T-cell (primary cell): Measurements from ENCODE around the gene NAB1. TPM values are rescaled to one million over a fixed set of nuclear protein-coding genes. Genes with fewer than 3 reads are reported as not detected.

Experiments used
- ATAC-seq, 4 experiments: fragments of 200-7000 bp in 3 of 4; fragments of 150-1000 bp in 1 of 4; cut with Tn5 transposase; replicated peaks in 1 of 4; 1 replicate in 3 of 4; 2 replicates in 1 of 4; pipeline ENCODE4 v1.10.0; 2021; ENCODE audit warnings: moderate library complexity in 3 of 4, mild to moderate bottlenecking in 2 of 4, moderate number of reproducible peaks in 1 of 4
- CTCF ChIA-PET, 2 donors: fragments of 300-600 bp; sonication (Branson Sonifier 250); formaldehyde crosslinking; loops; one replicate each; lab custom pipeline; 2022; ENCODE audit warnings: antibody characterized with exemption in 2 of 2; lab: Charles Lee
- POLR2A ChIA-PET, 2 donors: fragments of 300-600 bp; sonication (Branson Sonifier 250); formaldehyde crosslinking; loops; one replicate each; lab custom pipeline; 2022; ENCODE audit warnings: antibody characterized with exemption in 2 of 2; lab: Charles Lee
- DNase-seq, 35 experiments: peaks; one replicate each; pipeline versions ENCODE4 v3.0.0 to v3.0.0-alpha.2; 2013 to 2023
- H3K27ac ChIP-seq: one replicate; pipeline ENCODE4 v1.5.1; 2013; ENCODE audit warnings: low read length
- H3K27me3 ChIP-seq, 2 experiments: replicated peaks in 1 of 2; 1 replicate in 1 of 2; 2 replicates in 1 of 2; pipeline versions ENCODE4 v1.6.1 to v1.7.0; 2013; ENCODE audit warnings: low read length in 1 of 2, mixed read lengths in 1 of 2; ENCODE audit not compliant: control insufficient read depth in 2 of 2, insufficient read depth in 2 of 2; ENCODE audit errors: extremely low read depth in 1 of 2
- H3K36me3 ChIP-seq, 2 donors: 1 replicate in 1 of 2; 2 replicates in 1 of 2; pipeline versions ENCODE4 v1.6.1 to v1.7.0; 2013; ENCODE audit warnings: low read length in 1 of 2; ENCODE audit not compliant: control insufficient read depth in 2 of 2, insufficient read depth in 1 of 2; ENCODE audit errors: extremely low read depth in 1 of 2
- H3K4me1 ChIP-seq, 2 experiments: 1 replicate in 1 of 2; 2 replicates in 1 of 2; pipeline versions ENCODE4 v1.6.1 to v1.7.0; 2013; ENCODE audit warnings: low read length in 2 of 2, mixed read lengths in 1 of 2; ENCODE audit not compliant: insufficient read depth in 2 of 2, control insufficient read depth in 1 of 2; ENCODE audit errors: extremely low read depth in 1 of 2
- H3K4me3 ChIP-seq, 2 donors: 1 replicate in 1 of 2; 2 replicates in 1 of 2; pipeline versions ENCODE4 v1.5.1 to v1.7.0; 2013; ENCODE audit warnings: mild to moderate bottlenecking in 2 of 2, low read length in 1 of 2, moderate library complexity in 1 of 2; ENCODE audit not compliant: control insufficient read depth in 1 of 2; ENCODE audit errors: extremely low read depth in 1 of 2
- H3K9me3 ChIP-seq: 2 replicates; pipeline ENCODE4 v1.7.0; 2013
- H3K27ac Mint-ChIP-seq, 2 donors: one replicate each; pipeline ENCODE4 v1.8.0; 2020 to 2021; ENCODE audit warnings: mild to moderate bottlenecking in 2 of 2, mixed read lengths in 2 of 2
- H3K27me3 Mint-ChIP-seq, 2 donors: one replicate each; pipeline ENCODE4 v1.8.0; 2021 to 2022; ENCODE audit warnings: mixed read lengths in 2 of 2
- H3K36me3 Mint-ChIP-seq: one replicate; pipeline ENCODE4 v1.8.0; 2021; ENCODE audit warnings: mixed read lengths
- H3K4me1 Mint-ChIP-seq, 3 donors: one replicate each; pipeline ENCODE4 v1.8.0; 2020 to 2022; ENCODE audit warnings: mixed read lengths in 3 of 3, mild to moderate bottlenecking in 1 of 3
- H3K4me3 Mint-ChIP-seq, 3 donors: one replicate each; pipeline ENCODE4 v1.8.0; 2020 to 2022; ENCODE audit warnings: mild to moderate bottlenecking in 3 of 3, mixed read lengths in 3 of 3, moderate library complexity in 3 of 3
- H3K9me3 Mint-ChIP-seq, 3 donors: one replicate each; pipeline ENCODE4 v1.8.0; 2020 to 2022; ENCODE audit warnings: mixed read lengths in 3 of 3
- WGBS: methylation state at CpG from one replicate; pipeline ENCODE4 v1.1.5; 2013; ENCODE audit warnings: missing lambda C conversion rate; ENCODE audit not compliant: insufficient coverage; 5-methylcytosine and 5-hydroxymethylcytosine counted together
- total RNA-seq, 35 experiments: library from RNA in 6 of 35; stranded (reverse) in 6 of 35; fragments of 120-200 nt in 1 of 35; gene quantifications; one replicate each; pipeline versions ENCODE4 v1.2.1 to v1.2.4 and lab custom pipeline; 2013 to 2026

NAB1 gene
- total RNA-seq, 5 donors from 2014 or later (not counting 1 experiment from before 2014, with no cell fraction given), result 17.7 to 22.1 (median 19.2) TPM

DNA sequence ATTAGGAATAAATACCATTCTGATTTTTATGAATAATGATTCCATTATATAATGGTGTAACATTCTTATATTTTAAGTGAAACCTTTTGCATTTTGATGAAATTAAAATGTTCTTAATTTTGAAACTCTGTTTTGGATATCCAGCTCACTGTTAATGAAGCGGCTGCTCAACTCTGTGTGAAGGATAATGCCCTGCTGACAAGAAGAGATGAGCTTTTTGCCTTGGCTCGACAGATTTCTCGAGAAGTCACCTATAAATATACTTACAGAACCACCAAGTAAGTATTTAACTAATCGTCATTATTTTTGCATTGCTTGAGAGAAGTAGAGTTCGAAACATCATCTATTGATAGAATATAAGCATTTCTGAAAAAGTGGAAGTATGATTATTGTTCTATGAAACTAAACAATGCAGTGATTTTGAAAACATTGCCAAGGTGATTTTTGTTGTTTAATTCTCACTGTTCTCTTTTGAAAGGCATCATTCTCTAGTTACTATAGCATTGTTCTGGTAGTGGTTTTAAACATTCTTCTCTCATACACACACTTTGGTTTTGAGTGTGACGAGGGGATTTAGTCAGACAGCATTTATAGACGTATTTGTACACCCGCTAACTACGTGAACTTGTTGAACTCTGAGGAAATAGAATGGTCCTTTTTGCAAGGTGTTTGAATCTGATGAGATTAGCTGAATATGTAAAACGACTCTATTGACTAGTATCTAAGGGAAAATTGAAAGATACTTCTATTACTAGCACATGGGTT is 21.5 kb downstream of the NAB1 start:
- DNase-seq (peak in 1 of 35 experiments; percentile 51), ATAC-seq (peak in 1 of 4 experiments; percentile 73)
- Mint-ChIP-seq H3K4me1 (peaks cover 21 to 40% (median 36%) of the 10 kb centered on the region in 3 donors), H3K36me3 (peaks cover 44% of the 10 kb centered on the region), H3K27me3 (no peaks in the 10 kb centered on the region), H3K9me3 (peaks cover 0 to 1% (median 0%) of the 10 kb centered on the region in 3 donors), H3K4me3 (no peak overlapping the region), H3K27ac (peak overlapping the region in 1 of 2 donors; percentile 23)
- peaks cover 0 to 7% of the 10 kb centered on the region in 2 experiments for H3K4me1 ChIP-seq
- no peaks in the 10 kb centered on the region for H3K9me3 ChIP-seq
- peak overlapping the region; percentile 67 for H3K27ac ChIP-seq
- H3K27me3 ChIP-seq, result no peaks in the 10 kb centered on the region
- POLR2A ChIA-PET, result interaction anchor here in 1 of 2 donors (0.6 to 1.0 kb wide), 3 partner anchors 8 to 20 kb away, joined by 3 to 8 read pairs (median 4); no protein-coding TSS in a partner anchor
- CTCF ChIA-PET, result interaction anchor here (0.6 kb wide), 3 partner anchors 17 to 1091 kb away, joined by 3 read pairs; no protein-coding TSS in a partner anchor
- peaks cover 0 to 11% of the 10 kb centered on the region in 2 donors for H3K36me3 ChIP-seq
- no CpG with 5 or more reads among the region's 10 CpGs for WGBS
- H3K4me3 ChIP-seq, result no peak overlapping the region

DNA sequence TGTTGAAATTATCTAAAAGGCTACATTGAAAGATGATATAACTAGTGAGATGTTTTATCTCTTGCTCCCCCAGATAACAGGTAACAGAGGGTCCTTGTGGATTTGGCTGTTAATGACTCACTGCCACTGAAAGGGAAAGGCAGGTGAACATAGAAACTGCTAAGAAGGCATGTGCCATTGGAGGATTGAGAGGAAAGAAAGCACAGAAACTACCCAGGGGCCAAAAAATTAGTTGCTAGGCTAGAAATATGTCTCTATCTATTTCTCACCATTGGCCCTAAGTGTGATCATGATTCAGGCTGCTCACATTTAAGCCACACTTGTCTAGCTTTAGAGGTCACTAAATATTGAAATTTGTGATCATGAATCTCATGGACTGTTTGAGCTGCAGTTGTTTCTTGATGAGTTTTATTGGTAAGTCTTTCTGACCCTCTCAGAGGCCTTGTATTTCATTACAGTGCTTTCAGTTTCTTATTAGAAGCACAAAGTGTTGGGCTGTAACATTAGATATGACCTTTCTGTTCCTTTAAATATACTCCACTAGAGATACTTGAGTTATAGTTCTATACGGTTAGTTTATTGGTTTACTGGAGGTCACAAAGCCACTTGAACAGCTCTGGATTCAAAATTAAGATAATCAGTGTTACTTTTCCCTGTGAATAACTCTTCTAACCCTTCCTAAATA is 26.2 kb downstream of the NAB1 start:
- Histone ChIP-seq H3K36me3 (peaks cover 0 to 7% of the 10 kb centered on the region in 2 donors), H3K4me1 (peaks cover 10 to 21% of the 10 kb centered on the region in 2 experiments), H3K27me3 (no peaks in the 10 kb centered on the region), H3K27ac (peak overlapping the region; percentile 25), H3K4me3 (no peak overlapping the region), H3K9me3 (no peaks in the 10 kb centered on the region)
- WGBS, result no CpG with 5 or more reads among the region's 1 CpG
- H3K4me1 Mint-ChIP-seq, result peaks cover 47 to 62% (median 61%) of the 10 kb centered on the region in 3 donors
- H3K27me3 Mint-ChIP-seq, result no peaks in the 10 kb centered on the region
- peak overlapping the region; percentile 75 to 76 for H3K27ac Mint-ChIP-seq
- H3K36me3 Mint-ChIP-seq, result peaks cover 38% of the 10 kb centered on the region
- H3K9me3 Mint-ChIP-seq, result no peaks in the 10 kb centered on the region
- DNase-seq (no peak), ATAC-seq (no peak)
- peak overlapping the region in 1 of 3 donors; percentile 24 for H3K4me3 Mint-ChIP-seq
- POLR2A ChIA-PET, result no interaction called here
- CTCF ChIA-PET, result interaction anchor here (0.6 kb wide), 2 partner anchors 13 to 31 kb away, joined by 3 read pairs; no protein-coding TSS in a partner anchor

DNA sequence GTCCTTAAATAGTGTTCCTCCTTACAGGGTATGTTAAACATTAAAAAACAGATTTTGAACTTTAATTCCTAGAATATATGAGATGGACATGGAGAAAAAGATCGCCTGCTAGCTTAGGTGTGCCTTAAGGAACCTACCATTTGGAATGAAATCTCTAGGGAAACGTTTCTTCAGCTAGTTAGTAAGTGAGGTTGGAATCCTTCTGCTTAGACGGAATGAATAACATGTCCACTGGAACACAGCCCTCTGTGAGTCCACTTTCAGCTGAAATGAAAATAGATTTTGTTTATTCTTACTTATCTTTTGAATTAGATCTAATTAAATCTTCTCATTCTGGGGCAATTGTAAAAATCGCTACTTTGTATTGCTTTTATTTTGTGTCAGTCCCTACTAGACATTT is 28.4 kb downstream of the NAB1 start:
- Histone ChIP-seq H3K27ac (no peak overlapping the region), H3K27me3 (no peaks in the 10 kb centered on the region), H3K4me3 (no peak overlapping the region), H3K9me3 (no peaks in the 10 kb centered on the region), H3K4me1 (peaks cover 10 to 24% of the 10 kb centered on the region in 2 experiments), H3K36me3 (peaks cover 0 to 3% of the 10 kb centered on the region in 2 donors)
- Mint-ChIP-seq H3K9me3 (no peaks in the 10 kb centered on the region), H3K27ac (no peak overlapping the region), H3K27me3 (no peaks in the 10 kb centered on the region), H3K4me1 (peaks cover 55 to 62% (median 61%) of the 10 kb centered on the region in 3 donors), H3K4me3 (no peak overlapping the region), H3K36me3 (peaks cover 33% of the 10 kb centered on the region)
- WGBS, result no CpG with 5 or more reads among the region's 4 CpGs
- ATAC-seq (no peak), DNase-seq (no peak)
- ChIA-PET POLR2A (interaction anchor here (0.8 kb wide), 2 partner anchors 13 to 260 kb away, joined by 3 to 4 read pairs; no protein-coding TSS in a partner anchor), CTCF (no interaction called here)

DNA sequence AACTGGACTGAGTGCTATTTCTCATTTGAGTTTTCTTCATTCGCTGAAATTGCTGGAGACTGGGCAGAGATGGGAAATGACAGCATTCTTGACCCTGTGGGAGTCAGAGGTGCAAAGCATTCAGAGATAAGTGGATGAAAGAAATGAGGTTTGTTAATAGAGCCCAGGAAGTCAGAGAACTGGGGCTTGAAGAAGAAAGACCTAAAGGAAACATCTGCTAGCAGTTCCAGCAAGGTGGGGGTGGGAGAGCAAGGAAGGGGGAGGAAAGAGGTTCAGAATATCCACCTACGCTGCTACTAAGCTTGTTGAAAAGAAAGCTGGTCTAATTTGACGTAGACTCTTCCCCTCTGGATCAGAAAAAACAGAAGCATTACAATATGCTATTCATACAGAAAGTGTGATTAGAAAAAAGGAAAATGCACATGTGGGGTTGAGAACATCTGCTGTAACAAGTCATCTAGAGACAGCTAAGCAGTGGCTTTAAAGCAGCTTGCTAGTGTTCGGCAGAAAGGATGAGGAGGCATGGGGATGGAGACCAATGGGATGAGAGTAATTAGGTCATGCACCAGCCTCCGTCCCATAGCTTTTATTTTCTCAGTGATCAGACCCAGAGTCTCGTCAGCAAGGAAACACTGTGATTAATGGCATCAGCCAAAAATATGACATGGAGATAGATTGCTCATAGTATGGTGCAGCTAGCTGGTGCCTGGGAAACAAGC is 29.7 kb downstream of the NAB1 start:
- no peaks in the 10 kb centered on the region for H3K36me3 ChIP-seq
- Mint-ChIP-seq H3K4me1 (peaks cover 52 to 55% (median 54%) of the 10 kb centered on the region in 3 donors), H3K27ac (peak overlapping the region; percentile 72 to 75), H3K4me3 (peak overlapping the region in 2 of 3 donors; percentile 2 to 7), H3K9me3 (no peaks in the 10 kb centered on the region), H3K36me3 (peaks cover 28% of the 10 kb centered on the region), H3K27me3 (no peaks in the 10 kb centered on the region)
- H3K27me3 ChIP-seq, result no peaks in the 10 kb centered on the region
- peaks cover 10 to 24% of the 10 kb centered on the region in 2 experiments for H3K4me1 ChIP-seq
- H3K9me3 ChIP-seq, result no peaks in the 10 kb centered on the region
- H3K27ac ChIP-seq, result peak overlapping the region; percentile 48
- CTCF ChIA-PET, result interaction anchor here (0.6 to 3.3 kb wide), 12 partner anchors 9 to 293 kb away, joined by 3 to 17 read pairs (median 3); no protein-coding TSS in a partner anchor
- POLR2A ChIA-PET, result interaction anchor here (0.6 to 1.0 kb wide), 4 partner anchors 8 to 148 kb away, joined by 3 to 5 read pairs (median 3); no protein-coding TSS in a partner anchor
- ATAC-seq (peak in 3 of 4 experiments; percentile 38 to 58 (median 46)), DNase-seq (peak in 1 of 35 experiments; percentile 31)
- H3K4me3 ChIP-seq, result no peak overlapping the region
- 0% methylated on average over 1 of the region's 6 CpGs for WGBS

DNA sequence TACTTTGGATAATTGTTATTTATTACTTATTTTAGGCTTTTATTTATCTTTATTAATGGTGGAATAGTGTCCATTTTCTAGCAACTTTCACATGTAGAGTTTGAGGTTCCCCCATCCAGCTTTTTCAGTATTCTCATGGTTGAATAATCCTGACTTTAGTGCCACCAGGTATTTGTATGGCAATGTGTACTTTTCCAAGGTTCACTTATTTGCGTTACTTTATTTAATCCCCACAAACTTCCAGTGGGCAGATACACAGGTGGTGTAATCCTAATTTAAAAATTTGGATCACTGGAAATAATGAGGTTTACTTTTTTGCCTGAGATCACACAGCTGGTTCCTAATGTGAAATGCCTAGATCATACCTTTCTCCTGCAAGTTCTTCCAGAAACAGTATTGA is 30.5 kb downstream of the NAB1 start:
- Mint-ChIP-seq H3K4me3 (no peak overlapping the region), H3K36me3 (peaks cover 22% of the 10 kb centered on the region), H3K9me3 (no peaks in the 10 kb centered on the region), H3K4me1 (peaks cover 44 to 49% (median 46%) of the 10 kb centered on the region in 3 donors), H3K27ac (no peak overlapping the region), H3K27me3 (no peaks in the 10 kb centered on the region)
- no peak overlapping the region for H3K27ac ChIP-seq
- no peaks in the 10 kb centered on the region for H3K9me3 ChIP-seq
- POLR2A ChIA-PET, result interaction anchor here (0.9 to 1.0 kb wide), 2 partner anchors 9 to 14 kb away, joined by 3 read pairs; no protein-coding TSS in a partner anchor
- no peaks in the 10 kb centered on the region for H3K36me3 ChIP-seq
- peaks cover 10 to 20% of the 10 kb centered on the region in 2 experiments for H3K4me1 ChIP-seq
- WGBS, result no CpG with 5 or more reads among the region's 1 CpG
- no peak overlapping the region for H3K4me3 ChIP-seq
- H3K27me3 ChIP-seq, result no peaks in the 10 kb centered on the region
- ATAC-seq (no peak), DNase-seq (no peak)
- CTCF ChIA-PET, result interaction anchor here (0.7 to 3.3 kb wide), 13 partner anchors 10 to 272 kb away, joined by 3 to 17 read pairs (median 3); no protein-coding TSS in a partner anchor
